A673 (cell line): ENCODE measurements around the gene IRF2.

Experiments used
- EZH2 ChIP-seq: fragments of 200-600 bp; sonication (generic); IDR thresholded peaks from 2 replicates; pipeline ENCODE4 v1.6.1; 2017; ENCODE audit warnings: borderline replicate concordance, low read depth, mild to moderate bottlenecking, mixed read lengths, antibody characterized with exemption, low read length; ENCODE audit not compliant: poor library complexity, severe bottlenecking
- TF ChIP-seq, protein P1 (sequence below): fragments of 300-800, 200-600 bp; sonication (generic); conservative IDR thresholded peaks from 2 replicates; pipeline ENCODE4 v1.5.1; 2017; ENCODE audit warnings: low read depth, mild to moderate bottlenecking, antibody characterized with exemption, low read length, moderate library complexity, mixed read lengths

DNA sequence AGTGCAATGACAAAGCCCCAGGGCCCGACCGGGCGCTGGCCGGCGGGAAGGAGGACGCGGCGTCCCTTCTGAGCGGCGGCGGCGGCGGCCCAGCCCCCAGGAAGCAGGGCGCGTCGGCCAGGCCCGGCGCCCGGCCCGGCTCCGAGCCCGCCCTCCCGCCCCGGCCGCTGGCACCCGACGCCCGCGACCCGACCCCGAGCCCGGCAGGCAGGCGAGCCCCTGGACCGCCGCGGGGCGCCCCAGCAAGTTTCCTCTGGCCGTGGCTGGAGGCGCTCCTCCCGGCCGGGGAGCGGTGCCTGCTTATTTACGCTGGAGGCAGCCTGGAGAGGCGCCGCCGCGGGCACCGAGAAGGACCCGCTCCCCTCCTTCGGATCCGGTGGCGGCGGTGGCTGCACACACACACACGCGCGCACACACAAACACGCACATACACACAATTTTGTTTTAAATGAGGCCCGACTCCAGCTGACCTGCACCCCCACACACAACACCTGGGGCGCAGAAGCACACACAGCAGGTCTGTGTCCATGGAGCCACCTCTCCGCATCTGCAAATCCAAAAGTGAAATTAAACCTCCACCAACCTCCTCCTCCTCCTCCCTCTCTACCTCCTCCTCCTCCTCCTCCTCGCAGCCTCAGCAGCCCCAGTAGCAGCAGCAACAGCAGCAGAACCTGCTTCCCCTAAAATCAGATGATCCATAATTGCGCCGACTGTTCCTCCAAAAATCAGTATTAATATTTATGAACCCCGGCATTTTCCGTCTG lies 669 bp downstream of the IRF2 start:
- TF ChIP-seq, protein P1, sequence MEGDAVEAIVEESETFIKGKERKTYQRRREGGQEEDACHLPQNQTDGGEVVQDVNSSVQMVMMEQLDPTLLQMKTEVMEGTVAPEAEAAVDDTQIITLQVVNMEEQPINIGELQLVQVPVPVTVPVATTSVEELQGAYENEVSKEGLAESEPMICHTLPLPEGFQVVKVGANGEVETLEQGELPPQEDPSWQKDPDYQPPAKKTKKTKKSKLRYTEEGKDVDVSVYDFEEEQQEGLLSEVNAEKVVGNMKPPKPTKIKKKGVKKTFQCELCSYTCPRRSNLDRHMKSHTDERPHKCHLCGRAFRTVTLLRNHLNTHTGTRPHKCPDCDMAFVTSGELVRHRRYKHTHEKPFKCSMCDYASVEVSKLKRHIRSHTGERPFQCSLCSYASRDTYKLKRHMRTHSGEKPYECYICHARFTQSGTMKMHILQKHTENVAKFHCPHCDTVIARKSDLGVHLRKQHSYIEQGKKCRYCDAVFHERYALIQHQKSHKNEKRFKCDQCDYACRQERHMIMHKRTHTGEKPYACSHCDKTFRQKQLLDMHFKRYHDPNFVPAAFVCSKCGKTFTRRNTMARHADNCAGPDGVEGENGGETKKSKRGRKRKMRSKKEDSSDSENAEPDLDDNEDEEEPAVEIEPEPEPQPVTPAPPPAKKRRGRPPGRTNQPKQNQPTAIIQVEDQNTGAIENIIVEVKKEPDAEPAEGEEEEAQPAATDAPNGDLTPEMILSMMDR = no peak
- TF ChIP-seq EZH2 = no peak
